Measurements from ENCODE around the gene DHX40. TPM values are rescaled to one million over a fixed set of nuclear protein-coding genes. Genes with fewer than 3 reads are reported as not detected.
"Not testable (repeated sequence)": the region's sequence is repeated elsewhere in the genome, so short reads cannot be mapped to it uniquely, and the experiment has no call there.

Gene DHX40
- polyA plus RNA-seq, 1 donor = 99.9 TPM

DNA sequence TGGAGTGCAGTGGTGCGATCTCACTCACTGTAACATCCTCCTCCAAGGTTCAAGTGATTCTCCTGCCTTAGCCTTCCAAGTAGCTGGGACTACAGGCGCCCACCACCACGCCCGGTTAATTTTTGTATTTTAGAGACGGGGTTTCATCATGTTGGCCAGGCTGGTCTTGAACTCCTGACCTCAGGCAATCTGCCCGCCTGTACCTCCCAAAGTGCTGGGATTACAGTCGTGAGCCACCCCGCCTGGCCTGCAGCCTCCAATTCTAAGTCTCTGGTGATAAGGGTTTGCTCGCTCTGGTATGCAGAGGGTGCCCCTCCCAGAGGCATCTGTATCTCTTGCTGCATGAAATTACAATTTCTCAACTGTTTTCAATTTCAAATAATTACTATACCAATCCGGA lies 16.4 kb upstream of the DHX40 start:
- not testable (repeated sequence) for DNase-seq

DNA sequence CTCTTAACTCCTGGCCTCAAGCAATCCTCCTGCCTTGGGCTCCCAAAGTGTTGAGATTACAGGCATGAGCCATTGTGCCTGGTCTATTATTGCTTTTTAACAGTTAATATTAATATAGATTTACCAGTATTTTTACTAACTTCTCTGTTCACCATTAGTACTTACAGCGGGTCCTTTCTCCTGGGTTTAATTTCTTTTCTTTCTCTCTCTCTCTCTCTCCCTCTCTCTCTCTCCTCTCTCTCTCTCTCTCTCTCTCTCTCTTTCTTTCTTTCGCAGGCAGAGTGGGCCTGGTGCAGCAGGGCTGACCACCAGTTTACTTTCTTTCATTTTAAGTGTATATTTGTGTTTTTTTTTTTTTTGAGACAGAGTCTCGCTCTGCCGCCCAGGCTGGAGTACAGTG lies 14.7 kb upstream of the DHX40 start:
- DNase-seq = no peak

DNA sequence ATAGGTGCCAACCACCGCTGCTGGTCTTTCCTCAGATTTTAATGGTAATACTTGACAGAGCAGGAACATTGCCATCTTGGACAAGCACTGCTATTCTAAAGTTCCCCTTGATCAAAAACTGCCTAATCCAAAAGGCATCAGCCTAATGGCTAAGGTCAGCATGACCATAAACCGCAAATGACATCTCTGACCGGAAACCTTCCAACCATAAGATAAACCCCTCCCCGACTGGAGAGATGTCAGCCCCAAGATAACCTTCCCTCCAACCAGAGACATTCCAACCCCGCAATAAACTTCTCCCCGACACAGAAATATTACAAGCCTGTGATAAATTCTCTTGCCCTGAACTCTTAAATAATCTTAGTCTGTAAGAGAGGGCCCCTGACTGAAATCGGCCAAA lies 7.4 kb upstream of the DHX40 start:
- no peak for DNase-seq

DNA sequence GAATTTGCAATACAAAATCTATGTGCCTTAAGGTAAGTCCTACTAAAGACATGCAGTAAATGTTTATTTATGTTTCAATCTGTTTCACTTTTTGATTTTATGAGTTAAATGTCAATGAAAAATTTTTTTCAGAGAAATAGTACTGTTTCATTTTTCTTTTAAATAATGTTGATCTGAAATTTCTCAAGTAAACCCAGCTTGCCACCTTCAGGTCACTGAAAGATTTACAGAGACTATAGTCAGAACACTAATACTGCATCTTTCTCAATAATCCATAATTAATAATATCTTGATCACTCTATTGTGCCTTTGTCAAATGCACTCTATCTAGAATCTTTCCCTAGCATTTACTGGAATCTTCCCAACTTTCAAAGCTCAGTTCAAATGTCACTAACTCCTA lies 6.5 kb upstream of the DHX40 start:
- no peak for DNase-seq

DNA sequence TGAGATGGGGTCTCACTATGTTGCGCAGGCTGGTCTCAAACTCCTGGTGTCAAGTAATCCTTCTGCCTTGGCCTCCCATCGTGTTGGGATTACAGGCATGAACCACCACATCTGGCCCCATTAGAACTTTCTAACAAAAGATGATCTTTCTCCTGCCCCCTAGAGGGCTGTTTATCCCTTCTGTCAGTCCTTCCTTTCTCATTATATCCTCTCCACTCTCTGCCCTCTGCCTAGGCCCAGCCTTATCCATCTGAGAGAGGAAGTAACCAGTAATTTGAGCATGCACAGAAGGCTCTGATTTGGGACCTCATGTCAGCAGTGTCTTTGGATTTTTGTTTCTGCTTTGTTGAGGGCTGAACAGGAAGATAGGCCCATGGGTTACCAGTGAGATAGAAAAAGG lies 4.4 kb upstream of the DHX40 start:
- no peak for DNase-seq

DNA sequence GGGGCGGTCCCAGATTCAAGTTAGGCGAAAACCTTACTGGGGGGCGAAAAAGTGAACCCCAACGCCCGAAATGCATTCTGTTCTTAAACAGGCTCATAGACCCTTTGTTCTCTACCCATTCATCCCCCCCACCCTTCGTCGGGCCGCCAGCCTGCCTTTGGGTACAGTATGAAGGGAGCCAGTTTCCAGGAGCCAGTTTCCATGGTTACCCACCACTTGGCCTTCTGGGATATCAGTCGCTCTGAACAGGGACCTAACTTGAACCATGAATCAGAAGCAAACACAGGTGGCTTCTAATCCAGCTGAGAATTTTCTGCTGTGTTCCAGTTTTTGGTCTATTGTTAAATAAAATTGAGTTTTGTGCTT lies 532 bp downstream of the DHX40 start:
- peak; percentile 71 for DNase-seq

DNA sequence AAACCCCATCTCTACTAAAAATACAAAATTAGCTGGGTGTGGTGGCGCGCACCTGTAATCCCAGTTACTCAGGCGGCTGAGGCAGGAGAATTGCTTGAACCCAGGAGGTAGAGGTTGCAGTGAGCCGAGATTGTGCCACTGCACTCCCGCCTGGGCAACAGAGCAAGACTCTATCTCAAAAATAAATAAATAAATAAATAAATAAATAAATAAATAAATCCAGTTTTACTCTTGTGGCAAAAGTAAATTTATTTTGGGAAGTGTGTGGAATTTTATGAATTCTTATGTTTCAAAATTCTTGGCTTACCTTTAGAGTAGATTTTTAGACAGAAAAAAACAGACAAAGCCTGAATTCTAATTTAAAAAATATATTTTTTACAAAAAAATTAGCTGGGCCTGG lies 3.7 kb downstream of the DHX40 start:
- not testable (repeated sequence) for DNase-seq

DNA sequence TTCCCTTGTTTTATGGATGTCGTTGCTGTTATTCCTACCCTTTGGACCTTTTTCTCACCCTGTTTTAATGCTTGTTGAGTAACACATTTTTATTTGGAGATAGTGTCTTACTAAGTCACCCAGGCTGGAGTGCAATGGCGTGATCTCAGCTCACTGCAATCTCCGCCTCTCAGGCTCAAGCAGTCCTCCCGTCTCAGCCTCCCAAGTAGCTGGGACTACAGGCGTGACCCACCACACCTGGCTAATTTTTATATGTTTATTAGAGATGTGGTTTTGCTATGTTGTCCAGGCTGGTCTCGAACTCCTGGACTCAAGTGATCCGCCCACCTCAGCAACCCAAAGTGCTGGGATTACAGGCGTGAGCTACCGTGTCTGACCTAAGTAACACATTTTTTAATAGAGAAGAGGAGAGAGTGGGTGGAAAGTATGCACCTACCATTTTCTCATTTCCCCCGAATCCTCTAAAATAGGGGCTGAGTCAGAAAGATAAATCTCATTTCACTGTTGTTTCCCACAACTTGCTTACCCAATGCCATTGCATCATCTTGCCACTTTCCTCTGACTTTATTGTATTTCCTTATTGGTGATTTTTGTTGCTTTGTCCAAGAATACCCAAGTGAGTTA lies 7.0 kb downstream of the DHX40 start:
- no peak for DNase-seq

DNA sequence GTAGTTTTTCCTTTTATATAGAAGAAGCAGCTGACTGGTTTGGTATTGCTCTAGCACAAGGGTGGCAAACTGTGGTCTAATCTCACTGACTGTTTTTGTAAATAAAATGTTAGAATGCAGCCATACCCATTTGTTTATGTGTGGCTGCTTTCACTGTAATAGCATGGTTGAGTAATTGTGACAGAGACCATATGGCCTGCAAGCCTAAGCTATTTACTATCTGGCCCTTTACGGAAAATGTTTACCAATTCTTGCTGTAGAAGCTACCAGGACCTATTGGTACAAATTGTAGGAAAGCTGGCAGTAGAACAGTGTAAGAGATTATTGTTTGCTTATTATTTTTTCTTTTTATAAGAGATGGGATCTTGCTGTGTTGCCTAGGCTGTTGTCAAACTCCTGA lies 18.8 kb downstream of the DHX40 start:
- DNase-seq = not testable (repeated sequence)

DNA sequence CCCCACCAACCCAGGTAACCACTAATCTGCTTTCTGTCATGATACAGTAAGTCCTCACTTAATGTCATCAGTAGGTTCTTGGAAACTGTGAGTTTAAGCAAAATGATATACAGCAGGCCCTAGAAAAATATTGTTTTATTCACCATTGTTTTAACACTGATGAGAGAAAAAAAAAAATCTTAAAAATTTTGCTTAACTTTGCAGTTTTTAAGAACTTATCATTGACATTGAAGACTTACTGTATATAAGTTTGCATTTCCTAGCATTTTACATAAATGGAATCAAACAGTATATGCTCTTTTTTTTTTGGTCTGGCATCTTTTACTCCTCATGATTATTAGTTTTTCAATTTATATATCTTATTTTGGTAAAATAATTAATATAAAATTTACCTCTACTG lies 34.8 kb downstream of the DHX40 start:
- DNase-seq = no peak

DNA sequence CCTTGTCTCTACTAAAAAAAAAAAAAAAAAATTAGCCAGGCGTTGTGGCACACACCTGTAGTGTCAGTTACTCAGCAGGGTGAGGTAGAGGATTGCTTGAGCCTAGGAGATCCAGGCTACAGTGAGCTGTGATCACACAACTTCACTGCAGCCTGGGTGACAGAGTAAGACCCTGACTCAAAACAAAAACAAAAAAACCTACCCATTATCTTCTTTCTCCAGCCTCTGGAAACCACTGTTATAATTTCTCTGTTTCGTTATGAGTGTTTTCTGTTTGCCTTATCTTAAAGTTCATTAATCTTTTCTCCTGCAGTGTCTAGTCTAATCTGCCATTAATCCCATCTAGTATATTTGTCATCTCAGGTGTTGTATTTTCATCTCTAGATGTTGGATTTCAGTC lies 35.7 kb downstream of the DHX40 start:
- DNase-seq = no peak

DNA sequence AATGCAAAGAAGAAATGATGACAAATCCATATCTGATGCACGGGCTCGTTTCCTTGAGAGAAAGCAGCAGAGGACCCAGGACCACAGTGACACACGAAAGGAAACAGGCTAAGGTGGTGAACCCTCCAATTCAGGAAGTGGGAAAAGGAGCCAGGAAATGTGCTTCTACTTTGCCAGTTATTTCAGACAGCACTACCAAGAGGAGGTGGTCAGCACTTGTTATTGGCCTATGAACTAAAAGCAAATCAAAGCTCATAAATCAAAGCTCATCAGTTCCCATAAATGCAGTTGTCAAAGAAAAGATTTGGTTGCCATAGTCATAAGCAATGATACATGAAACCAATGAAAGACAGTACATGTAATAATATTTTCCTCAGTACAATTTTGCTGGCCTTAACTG lies 41.7 kb downstream of the DHX40 start:
- DNase-seq = no peak

DNA sequence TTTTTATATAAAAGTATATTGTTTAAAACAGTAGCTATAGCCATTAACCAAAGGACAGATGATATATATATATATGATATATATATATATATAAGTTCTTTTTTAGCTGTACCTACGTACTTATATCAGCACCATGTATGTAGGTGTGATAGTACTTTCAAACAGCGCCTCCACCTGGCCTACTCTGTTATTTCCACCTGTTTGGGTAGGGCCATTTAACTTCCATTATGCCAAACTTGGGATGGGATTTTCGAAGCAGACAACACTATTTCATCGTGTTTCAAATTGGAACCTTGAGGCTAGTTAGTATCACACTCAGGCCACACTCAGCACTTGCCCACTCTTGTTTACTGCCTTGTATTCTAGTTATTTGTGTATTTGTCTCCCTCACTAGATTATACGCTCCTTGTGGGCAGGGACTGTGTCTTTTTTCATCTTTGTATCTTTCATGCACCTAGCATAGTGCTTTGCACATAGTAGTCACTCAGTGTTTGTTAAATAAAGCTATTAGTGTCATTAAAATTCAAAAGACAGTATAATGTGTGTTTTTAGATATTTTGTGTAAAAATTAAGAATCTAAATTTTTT lies 42.5 kb downstream of the DHX40 start:
- no peak for DNase-seq

DNA sequence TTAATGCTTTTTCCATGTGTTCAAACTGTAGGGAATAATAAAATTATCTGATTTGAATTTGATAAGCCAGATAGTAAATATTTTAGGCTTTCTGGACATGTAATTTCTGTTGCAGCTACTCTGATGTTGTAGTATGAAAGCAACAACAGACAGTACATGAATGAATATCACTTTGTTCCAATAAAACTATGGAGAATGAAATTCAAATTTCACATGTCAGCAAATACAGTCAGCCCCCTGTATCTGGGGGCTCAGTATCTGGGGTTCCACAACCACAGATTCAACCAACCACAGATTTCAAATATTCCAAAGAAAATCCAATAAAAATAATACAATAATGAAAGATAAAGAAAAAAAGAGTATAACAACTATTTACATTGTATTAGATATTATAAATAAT lies 46.1 kb downstream of the DHX40 start:
- DNase-seq = no peak

DNA sequence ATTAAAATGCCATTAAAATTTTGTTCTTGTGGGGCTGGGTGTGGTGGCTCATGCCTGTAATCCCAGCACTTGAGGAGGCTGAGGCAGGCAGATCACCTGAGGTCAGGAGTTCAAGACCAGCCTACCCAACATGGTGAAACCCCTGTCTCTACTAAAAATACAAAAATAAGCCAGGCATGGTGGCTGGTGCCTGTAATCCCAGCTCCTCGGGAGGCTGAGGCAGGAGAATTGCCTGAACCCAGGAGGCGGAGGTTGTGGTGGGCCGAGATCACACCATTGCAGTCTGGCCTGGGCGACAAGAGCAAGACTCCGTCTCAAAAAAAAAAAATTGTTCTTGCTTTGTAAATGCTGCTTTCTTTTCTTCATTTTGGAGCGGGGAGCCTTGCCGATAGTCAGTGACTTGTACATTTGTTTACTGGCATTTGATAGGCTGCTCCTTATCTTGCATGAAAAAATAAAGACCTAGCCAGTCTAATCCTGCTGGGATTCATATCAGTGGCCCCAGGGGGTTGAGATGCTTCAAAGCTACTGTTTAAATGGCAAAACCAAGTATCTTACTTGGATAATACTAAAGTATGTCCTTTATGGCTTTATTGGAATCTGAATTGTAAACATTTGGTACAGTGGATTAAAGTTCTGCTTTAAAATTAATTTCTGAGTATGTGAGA lies 51.0 kb downstream of the DHX40 start:
- DNase-seq = no peak

DNA sequence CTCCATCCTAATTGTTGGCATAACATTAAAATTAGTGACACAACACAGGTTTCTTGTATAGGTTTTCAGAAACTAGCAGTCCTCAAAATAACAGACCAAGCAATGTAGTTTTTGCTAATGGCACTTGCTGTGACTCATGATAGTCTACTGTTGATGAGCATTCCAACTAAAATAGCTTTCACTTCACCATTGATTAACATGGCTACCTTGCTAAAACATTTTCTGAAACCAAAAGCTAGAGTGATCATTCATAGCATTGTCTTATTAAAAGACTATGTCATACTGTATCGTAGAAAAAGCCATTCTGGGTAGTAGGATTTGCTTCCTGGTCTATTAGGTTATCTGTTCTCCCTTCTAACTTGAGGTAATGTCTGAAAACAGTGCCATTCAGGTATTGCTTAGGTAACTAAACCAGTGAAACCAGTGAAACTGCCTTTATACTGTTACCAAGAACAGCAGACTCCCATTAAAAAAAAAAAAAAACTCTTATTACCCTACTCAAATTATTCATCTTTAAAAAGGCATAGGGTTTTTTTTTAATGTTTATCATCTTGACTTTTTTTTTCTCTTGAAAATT lies 51.8 kb downstream of the DHX40 start:
- DNase-seq = no peak

DNA sequence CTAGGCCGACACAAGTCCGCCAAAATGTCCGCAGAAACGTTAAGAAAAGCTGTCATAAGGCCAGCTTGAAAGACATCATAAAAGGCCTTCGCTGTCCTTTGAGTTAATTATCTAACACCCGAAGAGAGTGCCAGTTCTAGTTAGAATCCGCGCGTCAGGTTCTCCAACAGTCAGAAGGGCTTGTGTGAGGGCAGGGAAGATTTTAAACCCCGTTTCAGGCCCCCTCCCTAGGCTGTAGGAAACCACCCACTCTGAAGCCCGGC lies 53.6 kb downstream of the DHX40 start:
- DNase-seq = no peak

DNA sequence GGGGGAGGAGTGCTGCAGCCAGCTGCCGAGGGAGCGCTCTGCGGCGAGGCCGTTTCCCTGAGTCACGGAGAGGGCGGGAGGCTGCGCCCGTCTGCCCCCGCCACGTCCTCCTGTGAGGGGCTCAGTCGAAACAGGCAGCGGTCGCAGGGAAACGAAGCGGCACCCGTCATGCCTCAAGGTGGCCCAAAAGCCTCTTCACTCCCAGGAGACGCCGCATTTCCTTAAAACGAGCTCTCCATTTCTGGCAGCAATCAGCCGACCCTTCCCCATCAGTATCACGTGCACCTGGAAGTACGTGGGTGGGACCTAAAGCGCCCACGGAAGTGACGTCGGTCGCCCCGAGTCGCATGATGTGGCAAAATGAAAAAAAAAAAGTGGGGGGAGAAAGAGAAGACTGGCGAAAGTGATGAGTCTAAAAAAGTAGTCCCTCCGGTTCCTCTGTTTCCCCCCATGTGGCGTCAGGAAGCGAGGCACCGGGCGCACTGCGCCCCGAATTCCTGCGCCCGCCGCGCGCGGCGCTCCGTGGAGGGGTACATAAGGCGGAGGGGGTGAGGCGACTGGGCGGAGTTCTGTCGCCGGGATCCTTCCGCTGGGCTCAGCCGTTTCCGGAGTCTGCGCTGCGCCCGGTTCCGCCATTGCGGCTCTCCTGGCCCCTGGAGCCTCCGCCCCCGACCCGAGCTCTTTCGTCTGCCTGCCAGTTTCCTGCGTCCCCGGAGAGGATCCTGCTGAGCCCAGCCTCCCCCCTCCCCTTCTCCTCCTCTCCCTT lies 54.1 kb downstream of the DHX40 start, which contains the start of gene CLTC:
Gene CLTC, plus strand, starts transcription at position 598 of the 766 bp plus-strand sequence. CDS start 237 bp downstream, outside the sequence.
- peak; percentile 97 for DNase-seq

DNA sequence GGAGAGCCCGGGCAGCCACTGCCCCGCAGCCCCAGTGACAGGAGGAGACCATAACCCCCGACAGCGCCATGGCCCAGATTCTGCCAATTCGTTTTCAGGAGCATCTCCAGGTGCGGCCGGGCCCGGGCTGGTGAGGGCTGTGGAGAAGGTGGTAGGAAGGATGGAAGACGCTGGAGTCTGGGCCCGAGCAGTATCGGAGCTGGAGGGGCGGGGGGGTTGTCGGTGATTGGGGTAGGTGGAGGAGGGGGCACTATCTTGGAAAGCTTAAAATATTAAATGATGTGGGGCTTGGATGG lies 54.6 kb downstream of the DHX40 start:
- no peak for DNase-seq

DNA sequence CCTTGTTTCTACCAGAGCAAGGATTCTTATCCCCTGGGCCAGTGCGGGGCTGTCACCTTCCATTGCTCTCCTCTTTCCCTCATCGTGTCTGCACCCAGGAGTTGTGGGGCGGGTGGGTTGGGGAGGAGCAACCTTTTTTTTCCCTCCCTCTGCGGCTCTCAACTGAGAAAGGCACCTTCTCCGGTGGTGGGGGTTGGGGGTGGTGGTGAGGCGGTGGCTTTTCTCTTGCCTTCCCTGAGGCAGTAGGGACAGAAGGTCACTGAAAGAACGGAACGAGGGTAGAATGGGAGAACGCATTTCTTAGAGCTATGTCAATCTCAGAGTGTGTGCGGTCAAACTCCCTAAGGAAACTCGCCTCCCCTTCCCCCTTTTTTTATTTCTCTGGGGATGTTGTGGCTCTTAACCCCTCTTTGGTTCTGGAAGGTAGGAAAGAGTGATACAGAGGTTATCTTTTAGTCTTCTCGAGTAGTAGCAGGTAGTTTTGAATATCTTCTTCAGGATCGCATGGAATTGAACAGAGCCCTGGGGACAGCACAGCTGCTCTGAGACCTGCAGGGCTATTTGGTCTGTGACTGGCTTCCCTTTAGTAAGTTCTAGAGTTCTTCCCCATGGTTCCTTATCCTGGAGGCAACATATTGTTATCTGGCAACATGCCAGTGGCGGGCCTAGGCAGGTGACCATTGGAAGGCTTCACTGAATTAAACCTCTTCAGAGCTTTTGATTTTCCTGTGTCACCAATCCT lies 55.3 kb downstream of the DHX40 start:
- no peak for DNase-seq

DNA sequence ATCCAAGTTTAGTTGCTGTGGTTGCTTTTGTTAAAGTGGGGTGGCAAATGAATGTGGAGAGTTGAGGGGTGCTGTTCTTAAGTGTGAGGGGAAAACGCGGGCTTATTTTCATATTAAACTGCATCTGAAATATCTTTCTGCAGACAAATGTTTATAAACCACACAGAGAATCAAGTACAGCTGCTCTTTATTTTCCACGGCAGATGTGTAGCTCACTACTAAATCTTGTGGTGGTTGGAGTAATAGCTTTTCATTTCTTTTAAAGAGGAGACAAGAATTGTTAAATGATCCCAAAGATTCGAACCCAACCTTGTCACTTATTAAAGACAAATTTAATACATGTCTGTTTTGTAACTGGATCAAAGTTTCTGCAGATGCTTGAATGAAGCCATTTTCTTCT lies 56.4 kb downstream of the DHX40 start:
- no peak for DNase-seq

DNA sequence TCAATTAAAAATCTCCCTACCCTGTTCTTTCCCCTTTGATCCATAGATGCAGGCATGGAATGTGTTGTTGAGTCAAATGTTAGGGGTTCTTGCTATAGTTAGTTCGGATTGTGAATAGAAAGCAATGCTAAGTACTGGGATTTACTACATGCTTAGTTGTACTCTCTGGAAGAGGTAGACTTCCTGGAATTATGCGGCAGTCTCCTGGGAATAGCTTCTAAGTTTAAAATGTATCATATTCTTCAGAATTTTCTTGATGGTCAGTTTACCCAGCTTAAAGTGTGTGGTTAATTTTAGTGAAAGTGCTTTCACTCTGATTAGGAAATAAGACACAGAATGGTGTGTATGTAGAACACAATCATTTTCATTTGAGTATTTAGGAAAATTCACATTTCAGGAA lies 57.7 kb downstream of the DHX40 start:
- no peak for DNase-seq

DNA sequence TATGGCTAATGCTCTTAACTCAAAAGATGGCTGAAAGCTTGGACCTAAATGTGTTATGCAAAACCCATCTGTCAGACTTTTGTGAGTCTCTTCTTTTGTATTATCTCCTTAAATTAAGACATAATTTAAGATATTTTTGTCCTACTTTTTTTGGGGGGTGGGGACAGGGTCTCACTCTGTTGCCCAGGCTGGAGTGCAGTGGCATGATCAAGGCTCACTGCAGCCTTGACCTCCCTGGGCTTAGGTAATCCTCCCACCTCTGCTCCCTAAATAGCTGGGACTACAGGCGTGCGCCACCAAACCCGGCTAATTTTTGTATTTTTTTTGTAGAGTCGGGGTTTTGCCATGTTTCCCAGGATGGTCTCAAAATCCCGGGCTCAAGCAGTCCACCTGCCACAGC lies 61.3 kb downstream of the DHX40 start:
- no peak for DNase-seq
